Calu3 (cell line): ENCODE data around the gene FRY. TPM values are rescaled to one million over a fixed set of nuclear protein-coding genes. Genes with fewer than 3 reads are reported as not detected.

Experiments used
- BruUV-seq: library from RNA; stranded (reverse); fragments of 400-500 nt; replicated peaks from 2 replicates; lab custom pipeline; 2021; lab: Mats Ljungman, UMichigan
- CTCF ChIA-PET: fragments of 300-600 bp; sonication (Branson Sonifier 250); formaldehyde crosslinking; loops from one replicate; lab custom pipeline; 2022; ENCODE audit warnings: antibody characterized with exemption; lab: Charles Lee
- DNase-seq: peaks from one replicate; pipeline ENCODE4 v3.0.0; 2022
- H3K27ac Mint-ChIP-seq: one replicate; pipeline ENCODE4 v1.8.0; 2022; ENCODE audit warnings: mixed read lengths; ENCODE audit not compliant: unreplicated experiment
- H3K27me3 Mint-ChIP-seq: one replicate; pipeline ENCODE4 v1.8.0; 2022; ENCODE audit warnings: mixed read lengths; ENCODE audit not compliant: unreplicated experiment
- H3K36me3 Mint-ChIP-seq: one replicate; pipeline ENCODE4 v1.8.0; 2022; ENCODE audit warnings: mild to moderate bottlenecking, moderate library complexity, mixed read lengths; ENCODE audit not compliant: insufficient read depth, unreplicated experiment
- H3K4me1 Mint-ChIP-seq: one replicate; pipeline ENCODE4 v1.8.0; 2022; ENCODE audit warnings: mild to moderate bottlenecking, low read depth, mixed read lengths; ENCODE audit not compliant: unreplicated experiment
- H3K4me3 Mint-ChIP-seq: one replicate; pipeline ENCODE4 v1.8.0; 2022; ENCODE audit warnings: mild to moderate bottlenecking, low read depth, moderate library complexity, mixed read lengths; ENCODE audit not compliant: unreplicated experiment
- H3K9me3 Mint-ChIP-seq: one replicate; pipeline ENCODE4 v1.8.0; 2022; ENCODE audit warnings: low read depth, mixed read lengths; ENCODE audit not compliant: unreplicated experiment
- CTCF ChIP-seq: fragments of 200-600 bp; IDR thresholded peaks from one replicate; pipeline ENCODE4 v1.8.0; 2022; ENCODE audit warnings: antibody characterized with exemption; ENCODE audit not compliant: unreplicated experiment
- intact Hi-C: fragments of 100-400 bp; cut with micrococcal nuclease; formaldehyde crosslinking; loops from one replicate; pipeline ENCODE4 v1.10.0; 2022; ENCODE audit not compliant: unreplicated experiment
- total RNA-seq: library from RNA; stranded (reverse); gene quantifications from 2 replicates; pipeline ENCODE4 v1.2.3, GENCODE V29; 2022

Gene FRY
- total RNA-seq, 1 experiment from 2014 or later = 6.2 TPM

- TF ChIP-seq CTCF = no peak
- Mint-ChIP-seq H3K27ac (no peak overlapping the region), H3K27me3 (no peaks in the 10 kb centered on the region), H3K4me3 (no peak overlapping the region), H3K4me1 (no peaks in the 10 kb centered on the region), H3K9me3 (no peaks in the 10 kb centered on the region), H3K36me3 (no peaks in the 10 kb centered on the region)
- no TSS peak for BruUV-seq
- CTCF ChIA-PET = no interaction called here
- intact Hi-C loops = no loop called here
- no peak for DNase-seq
Observed at GRCh38 chr13:32068255-32068654, 36.7 kb downstream of the FRY start.

- H3K27ac Mint-ChIP-seq = no peak overlapping the region
- peaks cover 16% of the 10 kb centered on the region for H3K4me1 Mint-ChIP-seq
- no peaks in the 10 kb centered on the region for H3K36me3 Mint-ChIP-seq
- BruUV-seq = no TSS peak
- H3K9me3 Mint-ChIP-seq = no peaks in the 10 kb centered on the region
- H3K27me3 Mint-ChIP-seq = no peaks in the 10 kb centered on the region
- TF ChIP-seq CTCF = no peak
- no peak overlapping the region for H3K4me3 Mint-ChIP-seq
- intact Hi-C loops = no loop called here
- CTCF ChIA-PET = interaction anchor here (0.9 kb wide), 1 partner anchor 164 kb away, joined by 3 read pairs; no protein-coding TSS in a partner anchor
- DNase-seq = no peak
Observed at GRCh38 chr13:32073180-32073864, 41.7 kb downstream of the FRY start.

GRCh38 chr13:32075170-32075851 is 43.7 kb downstream of the FRY start:
- Mint-ChIP-seq H3K4me3 (no peak overlapping the region), H3K27me3 (no peaks in the 10 kb centered on the region), H3K4me1 (peaks cover 25% of the 10 kb centered on the region), H3K9me3 (no peaks in the 10 kb centered on the region), H3K36me3 (no peaks in the 10 kb centered on the region), H3K27ac (no peak overlapping the region)
- DNase-seq = no peak
- intact Hi-C loops = no loop called here
- BruUV-seq = no TSS peak
- CTCF ChIA-PET = no interaction called here
- TF ChIP-seq CTCF = no peak

GRCh38 chr13:32079587-32079986 is 48.0 kb downstream of the FRY start:
- intact Hi-C loops = no loop called here
- H3K9me3 Mint-ChIP-seq = no peaks in the 10 kb centered on the region
- H3K36me3 Mint-ChIP-seq = no peaks in the 10 kb centered on the region
- H3K27me3 Mint-ChIP-seq = no peaks in the 10 kb centered on the region
- peaks cover 21% of the 10 kb centered on the region for H3K4me1 Mint-ChIP-seq
- CTCF ChIA-PET = no interaction called here
- BruUV-seq = no TSS peak
- no peak for DNase-seq
- H3K4me3 Mint-ChIP-seq = no peak overlapping the region
- no peak overlapping the region for H3K27ac Mint-ChIP-seq
- no peak for TF ChIP-seq CTCF
